ENCODE results near the gene BBS2.
A peak's percentile ranks its signal among the peaks of the same experiment; 100 is the strongest.

The BBS2 gene, protein sequence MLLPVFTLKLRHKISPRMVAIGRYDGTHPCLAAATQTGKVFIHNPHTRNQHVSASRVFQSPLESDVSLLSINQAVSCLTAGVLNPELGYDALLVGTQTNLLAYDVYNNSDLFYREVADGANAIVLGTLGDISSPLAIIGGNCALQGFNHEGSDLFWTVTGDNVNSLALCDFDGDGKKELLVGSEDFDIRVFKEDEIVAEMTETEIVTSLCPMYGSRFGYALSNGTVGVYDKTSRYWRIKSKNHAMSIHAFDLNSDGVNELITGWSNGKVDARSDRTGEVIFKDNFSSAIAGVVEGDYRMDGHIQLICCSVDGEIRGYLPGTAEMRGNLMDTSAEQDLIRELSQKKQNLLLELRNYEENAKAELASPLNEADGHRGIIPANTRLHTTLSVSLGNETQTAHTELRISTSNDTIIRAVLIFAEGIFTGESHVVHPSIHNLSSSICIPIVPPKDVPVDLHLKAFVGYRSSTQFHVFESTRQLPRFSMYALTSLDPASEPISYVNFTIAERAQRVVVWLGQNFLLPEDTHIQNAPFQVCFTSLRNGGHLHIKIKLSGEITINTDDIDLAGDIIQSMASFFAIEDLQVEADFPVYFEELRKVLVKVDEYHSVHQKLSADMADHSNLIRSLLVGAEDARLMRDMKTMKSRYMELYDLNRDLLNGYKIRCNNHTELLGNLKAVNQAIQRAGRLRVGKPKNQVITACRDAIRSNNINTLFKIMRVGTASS

DNA sequence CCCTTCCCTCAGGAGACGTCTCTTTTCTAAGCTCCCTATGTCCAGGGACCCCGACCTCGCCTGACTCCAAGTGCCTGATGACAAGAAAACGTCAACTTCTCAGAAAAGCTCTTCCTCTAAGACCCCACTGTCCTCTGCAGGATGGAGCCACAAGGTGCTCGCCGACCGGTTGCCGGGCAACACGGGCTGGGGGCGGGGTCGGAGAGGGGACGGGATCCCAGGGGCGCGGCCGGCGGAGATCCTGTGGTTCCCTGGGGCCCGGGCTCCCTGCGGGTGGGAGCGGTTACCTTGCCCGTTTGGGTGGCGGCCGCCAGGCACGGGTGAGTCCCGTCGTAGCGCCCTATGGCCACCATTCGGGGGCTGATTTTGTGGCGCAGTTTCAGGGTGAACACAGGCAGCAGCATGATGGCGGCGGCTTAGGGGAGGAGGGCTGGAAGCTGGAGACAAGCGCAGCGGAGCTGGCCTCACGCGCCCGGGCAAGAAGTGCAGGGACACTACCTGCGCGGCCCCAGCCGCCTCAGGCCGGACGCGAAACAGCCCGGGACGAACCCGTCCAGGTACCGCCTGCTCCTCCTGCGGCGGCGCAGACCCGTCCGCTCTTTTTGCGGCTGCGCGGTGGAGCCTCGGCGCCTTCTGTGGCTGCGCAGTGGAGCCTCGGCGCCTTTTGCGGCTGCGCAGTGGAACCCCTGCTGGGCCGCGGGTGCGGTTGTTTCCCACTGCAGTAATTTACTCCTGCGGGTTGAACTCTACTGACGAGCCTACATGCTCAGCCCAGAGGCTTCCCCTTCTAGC is at the start of gene BBS2:
BBS2 (minus strand) TSS at position 566 of the 792 bp plus-strand sequence; CDS start at position 404, 162 bp downstream.
- peak; percentile 78 for DNase-seq

DNA sequence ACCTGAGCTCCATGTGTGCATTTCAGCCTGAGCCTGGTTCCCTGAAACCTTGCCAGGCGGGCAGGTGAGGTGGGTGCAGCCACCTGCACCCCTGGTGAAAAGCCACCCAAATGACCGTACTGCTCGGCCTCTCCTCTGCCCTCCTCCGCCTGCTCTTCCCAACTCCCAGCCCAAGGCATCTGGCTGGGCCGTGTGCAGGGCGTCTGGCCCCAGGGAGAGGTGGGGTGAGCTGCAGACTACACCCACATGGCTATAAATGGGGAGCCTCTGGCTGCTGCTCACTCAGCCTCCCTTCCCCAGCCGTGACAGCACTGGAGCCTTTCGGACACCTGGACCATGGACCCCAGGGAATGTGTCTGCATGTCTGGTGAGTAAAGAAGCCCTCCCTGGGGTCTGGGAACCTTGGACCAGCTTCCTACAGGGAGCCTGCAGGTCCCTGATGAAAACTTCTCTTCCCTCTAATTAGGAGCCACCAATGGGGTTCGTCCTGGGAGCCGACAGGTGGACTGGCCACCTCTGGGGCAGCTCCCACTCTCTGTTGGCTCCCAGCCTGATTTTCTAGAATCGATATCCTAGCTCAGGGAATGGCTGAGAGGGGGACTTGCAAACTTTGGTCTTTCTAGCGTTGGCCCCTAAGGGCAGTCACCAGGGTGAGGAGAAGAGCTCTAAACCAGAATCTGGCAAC is 45.1 kb upstream of the BBS2 start, which contains the start of gene MT4:
MT4 (plus strand) TSS at position 281 of the 685 bp plus-strand sequence; CDS start at position 337, 56 bp downstream.
- no peak for DNase-seq

DNA sequence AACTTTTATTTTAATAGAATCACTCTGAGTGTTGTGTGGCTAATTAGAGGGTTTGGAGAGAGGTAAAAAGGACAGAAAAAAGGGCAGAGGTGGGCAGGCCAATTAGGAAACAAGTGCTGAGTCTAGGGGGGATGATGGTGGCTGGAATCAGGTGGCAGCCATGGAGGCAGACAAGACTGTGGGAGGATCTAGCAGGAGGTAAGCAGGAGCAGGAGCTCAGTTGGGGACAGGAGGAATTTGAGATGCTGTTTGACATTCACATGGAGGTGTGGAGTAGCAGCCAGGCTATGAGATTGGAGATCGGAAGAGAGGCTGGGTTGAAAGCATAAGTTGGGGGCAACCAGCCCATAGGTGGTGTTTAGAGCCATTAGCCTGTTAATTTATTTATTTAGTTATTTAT is 41.3 kb upstream of the BBS2 start:
- DNase-seq = no peak

DNA sequence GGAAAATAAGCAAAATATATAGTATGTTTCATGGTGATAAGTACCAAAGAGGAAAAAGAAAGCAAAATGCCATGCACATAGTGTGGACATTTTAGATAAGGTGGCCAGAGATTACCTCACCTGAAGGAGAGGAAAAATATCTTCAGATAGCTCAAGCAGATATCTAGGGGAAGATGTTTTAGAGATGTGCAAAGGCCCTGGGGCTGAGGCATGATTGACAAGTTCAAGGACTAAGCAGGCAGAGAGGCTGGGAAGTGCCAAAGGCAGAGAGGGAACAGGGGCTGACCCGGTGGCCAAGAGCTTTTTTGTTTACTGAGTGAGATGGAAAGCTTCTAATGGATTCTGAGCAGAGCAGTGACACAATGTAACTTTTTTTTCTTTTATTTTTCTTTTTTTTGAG is 40.6 kb upstream of the BBS2 start:
- DNase-seq = no peak

DNA sequence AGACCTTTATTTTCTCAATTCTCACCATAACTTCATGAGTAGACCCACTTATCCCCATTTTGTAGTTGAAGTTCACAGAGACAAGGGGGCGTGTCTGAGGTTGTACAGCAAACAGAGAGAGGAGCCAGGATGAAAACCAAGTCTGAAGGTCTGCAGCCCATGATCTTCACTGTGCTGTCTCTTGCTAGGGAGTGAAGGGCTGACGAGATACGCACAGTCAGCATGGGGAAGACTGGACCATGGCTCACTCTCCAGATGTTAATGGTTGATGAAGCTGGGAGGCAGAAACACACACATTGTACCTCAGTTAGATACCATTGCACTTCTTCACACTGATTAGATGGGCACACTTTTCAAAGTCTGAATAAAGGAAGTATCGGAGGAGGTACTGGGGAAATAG is 39.3 kb upstream of the BBS2 start:
- DNase-seq = no peak

DNA sequence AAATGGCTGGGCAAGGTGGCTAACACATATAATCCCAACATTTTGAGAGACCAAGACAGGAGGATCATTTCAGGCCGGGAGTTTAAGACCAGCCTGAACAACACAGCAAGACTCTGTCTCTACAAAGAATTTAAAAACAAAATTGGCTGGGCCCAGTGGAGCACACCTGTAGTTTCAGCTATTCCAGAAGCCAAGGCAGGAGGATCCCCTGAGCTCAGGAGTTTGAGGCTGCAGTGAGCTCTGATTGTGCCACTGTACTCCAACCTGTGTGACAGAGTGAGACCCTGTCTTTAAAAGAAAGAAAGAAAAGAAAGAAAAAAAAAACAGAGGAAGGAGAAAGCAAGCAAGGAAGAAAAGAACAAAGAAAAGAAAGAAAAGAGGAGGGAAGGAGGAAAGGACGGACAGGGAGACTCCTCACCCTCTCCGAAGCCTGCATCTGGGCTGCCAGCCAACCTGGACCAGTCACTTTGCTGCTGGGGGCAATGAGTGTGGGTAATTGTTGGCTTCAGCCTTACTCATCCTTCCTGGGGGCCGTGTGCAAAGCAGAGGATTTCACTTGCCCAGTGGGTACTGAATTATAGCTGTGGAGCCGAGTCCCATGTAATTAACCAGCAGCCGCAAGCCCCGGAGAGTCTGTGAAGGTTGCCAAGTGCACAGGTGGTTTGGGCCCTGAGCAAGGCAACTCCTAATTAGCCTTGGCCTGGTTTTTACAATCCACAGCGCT is 38.4 kb upstream of the BBS2 start:
- DNase-seq = peak; percentile 95

DNA sequence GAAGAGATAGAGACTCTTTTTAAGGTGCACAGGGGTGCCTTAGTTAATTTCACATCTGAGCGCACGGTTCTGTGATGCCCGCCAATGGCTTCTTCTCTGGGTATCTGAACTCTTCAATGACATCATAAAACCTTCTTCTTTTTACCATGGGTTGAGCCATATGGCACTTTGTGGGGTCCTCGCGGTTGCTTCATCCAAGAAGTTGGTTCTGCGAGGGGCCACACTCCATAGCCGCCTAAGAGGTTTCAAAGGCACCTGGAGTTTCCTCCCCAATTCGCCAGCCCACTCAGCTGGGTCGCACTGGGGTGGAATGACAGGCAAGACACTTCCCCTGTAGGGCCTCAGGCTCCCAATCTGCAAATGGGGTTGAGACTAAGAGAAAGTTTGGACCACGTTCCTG is 34.6 kb upstream of the BBS2 start:
- DNase-seq = no peak

DNA sequence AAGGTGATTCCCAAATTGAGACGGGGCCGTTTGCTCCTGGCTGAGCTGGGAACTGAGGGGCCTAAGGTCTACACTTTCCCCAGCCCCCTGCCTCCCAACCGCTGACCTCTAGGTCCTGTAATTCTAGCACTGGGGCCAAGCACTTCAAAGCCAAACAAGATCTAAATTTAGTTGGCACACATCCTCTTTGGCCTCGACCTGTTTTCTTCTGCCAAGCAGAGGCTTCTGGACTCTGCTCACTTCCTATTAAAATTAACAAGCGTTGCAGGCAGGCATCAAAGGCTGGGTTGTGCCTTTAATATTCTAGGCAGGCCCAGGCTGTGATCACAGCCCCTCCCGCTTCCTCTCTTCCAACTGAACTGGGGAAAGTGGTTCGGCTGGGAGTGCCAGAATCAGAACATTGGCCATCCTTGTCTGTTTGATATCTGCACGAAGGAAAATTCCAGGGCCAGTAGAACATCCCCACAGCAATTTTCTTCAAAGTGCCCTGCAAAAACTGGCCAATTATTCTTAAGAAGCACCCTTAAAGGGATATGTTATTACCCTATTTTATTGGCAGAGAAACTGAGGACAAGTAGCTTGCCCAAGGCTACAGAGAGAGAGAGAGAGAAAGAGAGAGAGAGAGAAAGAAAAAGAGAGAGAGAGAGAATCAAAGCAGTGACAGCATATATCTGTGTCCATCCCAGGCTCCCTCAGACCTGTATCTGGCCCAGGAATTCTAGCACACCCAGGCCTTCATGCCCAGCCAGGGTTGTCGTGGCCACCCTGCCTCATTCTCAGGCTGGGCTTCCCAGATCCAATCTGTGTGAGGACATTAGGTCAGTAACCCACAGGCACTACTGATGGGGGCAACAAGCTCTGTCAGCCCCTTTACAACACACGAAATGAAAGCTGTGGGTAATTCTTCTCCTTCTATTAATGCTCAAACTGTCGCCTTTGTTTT is 32.2 kb upstream of the BBS2 start:
- no peak for DNase-seq

DNA sequence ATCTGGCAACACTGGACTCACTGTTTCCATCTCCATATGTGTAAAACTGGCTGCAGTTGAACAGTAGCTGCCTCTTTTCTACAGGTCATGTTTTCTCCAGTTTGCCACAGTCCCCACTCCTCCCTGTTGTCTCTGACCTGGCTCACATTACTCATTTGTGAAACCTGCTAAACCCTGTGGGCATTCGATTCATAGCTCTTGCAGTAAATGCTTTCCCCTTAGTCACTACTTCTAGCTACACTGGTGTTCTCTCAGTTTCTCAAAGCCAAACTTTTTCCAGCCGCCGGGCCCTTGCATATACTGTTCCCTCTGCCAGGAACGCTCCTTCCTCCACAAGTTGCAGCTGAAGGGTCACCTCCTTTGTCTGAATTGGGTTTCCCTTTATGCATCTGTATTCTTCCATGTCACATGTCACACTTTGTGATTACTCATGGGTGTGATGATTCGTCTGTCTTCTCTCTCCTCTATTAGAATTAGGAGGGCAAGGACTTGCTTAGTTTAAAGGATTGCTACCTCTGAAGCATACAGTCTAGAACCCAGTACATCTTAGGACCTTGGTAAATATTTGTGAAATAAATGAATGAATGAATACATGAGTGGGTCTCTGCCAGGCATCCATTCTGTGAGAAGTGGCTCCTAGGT is 30.0 kb upstream of the BBS2 start:
- DNase-seq = no peak

DNA sequence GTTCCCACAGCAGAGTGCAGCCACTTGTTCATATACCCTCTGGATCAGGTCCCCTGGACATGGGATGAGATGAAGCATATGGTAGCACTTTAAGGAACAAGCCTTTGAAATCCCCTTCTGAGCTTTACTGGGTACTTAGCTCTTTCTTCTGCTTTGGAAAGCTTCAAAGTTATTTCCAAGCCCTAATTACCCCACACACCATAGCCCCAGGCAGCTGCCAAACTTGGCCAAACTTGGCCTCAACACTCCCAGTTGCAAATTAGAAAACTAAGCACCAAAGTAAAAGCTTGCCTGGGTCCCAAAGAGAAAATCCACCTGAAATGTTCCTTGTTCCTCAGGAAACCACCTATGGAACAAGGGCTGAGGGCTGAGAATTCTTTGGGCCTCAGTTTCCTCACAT is 29.3 kb upstream of the BBS2 start:
- no peak for DNase-seq

DNA sequence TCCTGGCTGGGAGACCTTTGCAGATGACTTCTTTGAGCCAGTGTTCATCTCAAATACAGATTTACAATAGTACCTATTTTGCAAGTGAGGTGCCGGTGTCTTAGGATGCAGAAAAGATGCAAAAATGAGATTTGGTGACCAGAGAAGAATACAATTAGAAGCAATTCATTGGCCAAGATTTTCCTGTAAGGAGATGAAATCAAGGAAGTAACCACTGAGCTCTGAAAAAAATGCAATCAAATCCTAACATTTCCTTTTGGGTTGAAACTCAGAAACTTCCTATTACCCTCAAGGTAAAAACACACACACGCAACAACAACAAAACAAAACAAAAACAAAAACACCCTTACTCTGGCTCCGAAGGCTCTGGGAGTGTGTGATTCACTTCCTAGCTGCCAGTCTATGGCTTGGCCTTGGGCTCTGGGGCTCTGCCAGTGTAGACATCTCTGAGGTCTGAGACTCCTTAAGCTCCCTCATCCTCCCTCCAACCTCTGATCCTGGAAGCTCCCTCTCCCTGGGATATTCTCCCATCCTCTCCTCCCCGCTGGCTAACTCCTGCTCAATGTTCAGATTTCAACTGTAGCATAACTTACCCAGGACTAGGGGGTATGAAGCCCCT is 28.2 kb upstream of the BBS2 start:
- no peak for DNase-seq

DNA sequence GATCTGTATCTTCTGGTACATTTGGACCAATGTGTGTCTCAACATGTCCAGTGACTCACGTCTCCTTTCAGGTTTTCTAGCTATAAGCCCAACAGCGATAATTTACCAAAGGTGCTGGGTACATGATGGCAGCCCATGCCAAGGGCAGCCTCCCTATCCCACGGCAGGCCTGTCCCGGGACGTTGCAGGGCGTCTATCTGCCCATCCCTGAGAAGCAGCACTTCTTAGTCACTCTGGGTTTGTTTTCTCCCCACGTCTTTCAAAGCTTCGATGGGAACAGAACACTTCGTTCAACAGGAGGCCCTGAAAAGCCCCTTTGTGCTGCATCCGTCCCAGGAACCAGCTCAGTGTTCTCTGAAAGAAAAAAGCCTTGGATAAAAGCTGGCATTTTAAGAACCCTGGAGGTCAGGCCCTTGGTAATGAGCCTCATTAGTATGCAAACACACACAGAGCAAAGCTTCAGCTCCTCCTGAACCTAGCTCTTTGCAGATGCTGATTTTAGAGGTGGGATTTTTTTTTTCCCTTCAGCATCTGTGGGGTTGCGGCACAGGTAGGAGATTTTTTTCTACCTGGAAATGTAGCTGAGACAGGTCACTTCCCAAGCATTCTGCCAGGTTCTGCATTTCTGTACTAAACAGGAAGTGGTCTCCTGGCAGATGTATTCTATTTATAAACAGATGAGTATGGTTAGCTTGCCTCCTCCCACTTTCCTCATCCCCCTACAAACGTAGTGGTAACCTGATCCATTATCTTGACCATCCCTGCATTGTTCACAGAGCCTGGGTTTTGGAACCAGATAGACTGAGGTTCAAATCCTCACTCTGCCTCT is 27.5 kb upstream of the BBS2 start:
- peak; percentile 23 for DNase-seq

DNA sequence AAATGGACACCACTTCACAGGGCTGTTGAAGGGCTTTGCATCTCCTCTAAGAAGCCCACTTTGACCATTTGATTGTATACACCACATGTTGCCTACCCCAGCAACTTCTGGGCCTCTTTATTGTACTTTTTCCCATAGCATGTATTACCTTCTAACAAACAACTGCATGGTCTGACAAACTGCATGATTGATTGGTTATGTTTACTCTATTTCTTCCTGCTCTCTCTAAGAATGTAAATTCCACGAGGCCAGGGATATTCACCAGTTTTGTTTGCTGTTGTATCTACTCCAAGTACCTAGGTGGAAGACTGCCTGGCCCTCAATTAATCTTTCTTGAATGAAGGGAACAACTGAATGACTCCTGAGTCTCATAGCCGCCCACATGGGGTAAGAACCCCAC is 22.2 kb upstream of the BBS2 start:
- no peak for DNase-seq

DNA sequence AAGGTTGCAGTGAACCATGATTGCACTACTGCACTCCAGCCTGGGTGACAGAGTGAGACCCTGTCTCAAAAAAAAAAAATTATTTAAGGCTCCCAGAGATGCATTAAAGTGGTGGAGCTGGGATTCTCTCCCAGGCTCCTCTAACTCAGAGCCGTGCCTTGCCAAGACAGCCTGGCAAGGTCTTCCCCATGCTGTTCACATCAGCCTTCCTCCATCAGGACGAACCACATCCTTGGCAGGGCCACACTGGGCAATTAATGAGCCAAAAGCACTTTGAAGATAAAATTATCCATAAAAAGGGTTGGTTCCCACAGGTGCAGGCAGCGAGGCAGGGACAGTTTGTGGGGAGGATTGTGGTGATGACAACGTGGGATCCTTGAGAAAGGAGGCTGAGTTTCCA is 19.8 kb upstream of the BBS2 start:
- no peak for DNase-seq

DNA sequence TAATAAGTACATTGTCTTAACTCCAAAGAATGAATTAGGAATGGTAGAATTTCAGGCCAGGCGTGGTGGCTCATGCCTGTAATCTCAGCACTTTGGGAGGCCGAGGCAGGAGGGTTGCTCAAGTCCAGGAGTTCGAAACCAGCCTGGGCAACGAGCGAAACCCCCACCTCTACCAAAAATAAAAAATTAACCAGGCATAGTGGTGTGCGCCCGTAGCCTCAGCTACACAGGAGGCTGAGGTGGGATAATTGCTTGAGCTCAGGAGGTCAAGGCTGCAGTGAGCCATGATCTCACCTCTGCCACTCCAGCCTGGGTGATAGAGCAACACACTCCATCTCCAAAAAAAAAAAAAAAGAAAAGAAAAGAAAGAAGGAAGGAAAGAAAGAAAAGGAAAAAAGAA is 18.5 kb upstream of the BBS2 start:
- DNase-seq = no peak

DNA sequence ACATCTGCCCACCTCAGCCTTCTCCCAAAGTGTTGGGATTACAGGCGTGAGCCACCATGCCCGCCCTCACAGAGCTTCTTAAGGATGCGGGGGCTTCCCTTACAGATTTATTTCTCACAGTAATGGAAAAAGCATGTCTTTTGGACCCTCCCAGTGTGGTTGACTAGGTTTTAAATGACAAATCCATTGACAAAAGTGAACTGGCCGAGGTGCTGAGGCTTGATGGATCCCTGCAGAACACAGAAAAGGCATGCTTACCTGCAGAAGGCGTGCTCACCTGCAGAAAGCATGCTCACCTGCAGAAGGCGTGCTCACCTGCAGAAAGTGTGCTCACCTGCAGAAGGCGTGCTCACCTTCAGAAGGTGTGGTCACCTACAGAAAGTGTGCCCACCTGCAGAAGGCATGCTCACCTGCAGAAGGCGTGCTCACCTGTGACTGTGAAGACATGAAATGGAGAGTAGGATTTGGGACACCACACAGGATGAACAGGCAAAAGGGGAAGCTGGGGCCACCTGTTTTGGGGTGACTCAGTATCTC is 15.1 kb upstream of the BBS2 start:
- DNase-seq = no peak

DNA sequence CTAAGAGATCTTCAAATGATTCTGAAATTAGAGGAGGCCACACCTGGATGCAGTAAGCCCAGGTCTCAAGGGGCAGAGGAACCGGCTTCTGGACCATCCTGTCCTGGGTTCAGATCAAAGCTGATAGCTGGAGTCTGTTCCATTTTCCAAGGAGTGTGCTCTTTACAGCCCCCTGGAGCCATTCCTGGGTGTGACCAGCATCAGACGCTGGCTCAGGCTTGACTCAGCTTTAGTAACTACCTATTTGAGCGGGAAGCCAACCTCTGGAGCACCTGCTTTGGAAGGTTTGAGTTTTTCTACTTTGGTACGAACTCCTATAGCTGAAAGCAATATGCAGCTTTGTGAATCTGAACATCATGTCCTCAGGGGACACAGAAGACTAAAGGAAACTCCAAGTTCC is 12.9 kb upstream of the BBS2 start:
- no peak for DNase-seq

DNA sequence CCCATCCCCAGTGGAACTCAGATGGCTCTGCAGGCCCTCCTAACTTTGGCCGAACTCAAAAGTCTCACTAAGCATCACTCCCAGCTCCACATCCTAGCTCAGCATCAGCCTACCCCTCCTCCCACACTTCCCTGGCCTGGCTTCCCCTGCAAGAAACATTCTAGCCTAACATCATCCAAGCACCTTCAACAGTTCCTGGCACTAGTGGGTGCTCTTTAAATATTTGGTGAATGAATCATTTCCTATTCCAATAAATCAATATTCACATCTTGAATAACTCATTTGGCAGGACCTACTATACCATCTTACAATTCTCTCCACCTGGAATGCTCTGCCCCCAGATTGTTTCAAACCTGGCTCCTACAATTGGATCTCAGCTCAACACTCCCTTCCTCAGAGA is 11.0 kb upstream of the BBS2 start:
- no peak for DNase-seq

DNA sequence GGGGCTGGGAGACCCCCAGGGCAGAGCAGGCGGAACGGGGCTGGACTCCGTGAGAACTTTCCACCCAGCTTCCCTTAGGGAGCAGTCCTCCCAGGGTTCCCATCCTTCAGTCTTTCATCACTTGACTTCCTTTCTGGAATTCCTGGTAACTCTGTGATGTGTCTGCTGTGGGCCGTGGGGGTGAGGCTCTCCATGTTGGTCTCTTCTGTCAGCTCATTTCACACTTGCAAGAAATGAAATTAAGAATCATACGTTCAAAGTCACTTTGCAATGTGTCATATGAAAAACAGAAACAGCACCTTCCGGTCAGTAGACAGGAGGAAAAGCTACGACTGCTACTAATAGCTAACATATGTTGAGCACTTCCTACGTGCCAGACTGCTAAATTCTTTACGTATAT is 5.4 kb upstream of the BBS2 start:
- no peak for DNase-seq
